Stimulated activated CD4-positive, alpha-beta T cell treated with anti-CD3 and anti-CD28 coated beads, Interleukin-1b, Interleukin-23, amount 100 ng/mL, for 48 hours (primary cell): Measurements from ENCODE around the gene CRELD2.

Experiments
- DNase-seq: peaks from one replicate; pipeline ENCODE4 v3.0.0-alpha.2; 2020

CRELD2 gene

GRCh38 chr22:49917974-49918910 is at the start of gene CRELD2, which contains the start of gene ALG12:
TSS of gene CRELD2 (plus strand) at chr22:49918634. CDS start at chr22:49918770, 136 bp downstream.
TSS of gene ALG12 (minus strand) at chr22:49918438. CDS start at chr22:49913765, 4,673 bp downstream.
- peak; percentile 97 for DNase-seq

GRCh38 chr22:49869086-49869830 is 49.2 kb upstream of the CRELD2 start:
- DNase-seq = no peak

- no peak for DNase-seq
These were observed 48.4 kb upstream of the CRELD2 start for GRCh38 chr22:49869845-49870712.

GRCh38 chr22:49871482-49871881 is 47.0 kb upstream of the CRELD2 start:
- no peak for DNase-seq

GRCh38 chr22:49872347-49872746 is 46.1 kb upstream of the CRELD2 start:
- DNase-seq = no peak

- no peak for DNase-seq
These were observed 45.0 kb upstream of the CRELD2 start for GRCh38 chr22:49873228-49873940.

GRCh38 chr22:49877642-49878041 is 40.8 kb upstream of the CRELD2 start:
- no peak for DNase-seq

GRCh38 chr22:49878206-49878605 is 40.2 kb upstream of the CRELD2 start:
- no peak for DNase-seq

GRCh38 chr22:49879871-49880270 is 38.6 kb upstream of the CRELD2 start:
- no peak for DNase-seq

GRCh38 chr22:49880281-49880680 is 38.2 kb upstream of the CRELD2 start:
- DNase-seq = no peak

GRCh38 chr22:49881856-49882255 is 36.6 kb upstream of the CRELD2 start:
- DNase-seq = no peak

GRCh38 chr22:49882519-49883293 is 35.7 kb upstream of the CRELD2 start:
- DNase-seq = no peak

- no peak for DNase-seq
These were observed 35.2 kb upstream of the CRELD2 start for GRCh38 chr22:49883294-49883640.

- no peak for DNase-seq
These were observed 34.4 kb upstream of the CRELD2 start for GRCh38 chr22:49884075-49884474.

- DNase-seq = no peak
These were observed 33.8 kb upstream of the CRELD2 start for GRCh38 chr22:49884503-49885260.

- no peak for DNase-seq
These were observed 33.2 kb upstream of the CRELD2 start for GRCh38 chr22:49885281-49885680.

GRCh38 chr22:49885881-49886280 is 32.6 kb upstream of the CRELD2 start:
- DNase-seq = no peak

GRCh38 chr22:49886346-49887063 is 31.9 kb upstream of the CRELD2 start:
- DNase-seq = no peak

GRCh38 chr22:49887064-49887451 is 31.4 kb upstream of the CRELD2 start:
- DNase-seq = no peak

- no peak for DNase-seq
These were observed 30.7 kb upstream of the CRELD2 start for GRCh38 chr22:49887702-49888101.
